LHCN-M2 (cell line): ENCODE data around the gene NUP210L. TPM values are rescaled to one million over a fixed set of nuclear protein-coding genes. Genes with fewer than 3 reads are reported as not detected.
"Not testable (repeated sequence)": the region's sequence is repeated elsewhere in the genome, so short reads cannot be mapped to it uniquely, and the experiment has no call there.

Experiments
- DNase-seq: peaks from one replicate; pipeline ENCODE4 v3.0.0-alpha.2; 2012; ENCODE audit warnings: low read depth
- total RNA-seq: library from RNA; depleted of rRNA; stranded (reverse); fragments of >200 nt; gene quantifications from 2 replicates; pipeline ENCODE4 v1.2.3, GENCODE V29; 2014

The NUP210L gene
- total RNA-seq, 1 experiment from 2014 or later, result not detected

GRCh38 chr1:153991806-153992205 lies 163.1 kb downstream of the NUP210L start:
- DNase-seq, result no peak

GRCh38 chr1:153991151-153991630 lies 163.7 kb downstream of the NUP210L start:
- DNase-seq, result no peak

- peak; percentile 98 for DNase-seq
Observed at GRCh38 chr1:153990468-153991150, 164.3 kb downstream of the NUP210L start, which contains the start of gene RPS27. RPS27 (plus strand) TSS chr1:153990762; CDS start chr1:153990797, 35 bp downstream.

- DNase-seq, result no peak
Observed at GRCh38 chr1:153987621-153988020, 167.3 kb downstream of the NUP210L start.

GRCh38 chr1:153985941-153986761 lies 168.7 kb downstream of the NUP210L start, which contains the start of gene RAB13:
RAB13 (minus strand) TSS chr1:153986339; CDS start chr1:153986236, 103 bp downstream.
- DNase-seq, result peak; percentile 83

GRCh38 chr1:153985341-153985912 lies 169.4 kb downstream of the NUP210L start:
- DNase-seq, result peak; percentile 79

GRCh38 chr1:153984123-153984894 lies 170.6 kb downstream of the NUP210L start:
- no peak for DNase-seq

GRCh38 chr1:153981735-153982134 lies 173.1 kb downstream of the NUP210L start:
- DNase-seq, result not testable (repeated sequence)

GRCh38 chr1:153979091-153979490 lies 175.8 kb downstream of the NUP210L start:
- not testable (repeated sequence) for DNase-seq

GRCh38 chr1:153978274-153978909 lies 176.5 kb downstream of the NUP210L start:
- DNase-seq, result no peak

- DNase-seq, result peak; percentile 78
Observed at GRCh38 chr1:153977250-153978240, 177.3 kb downstream of the NUP210L start, which contains the start of gene JTB. JTB (minus strand) TSS chr1:153977674; CDS start chr1:153977252, 422 bp downstream.

- no peak for DNase-seq
Observed at GRCh38 chr1:153976819-153977249, 178.0 kb downstream of the NUP210L start.

- DNase-seq, result no peak
Observed at GRCh38 chr1:153973525-153973924, 181.3 kb downstream of the NUP210L start.

GRCh38 chr1:153973071-153973470 lies 181.8 kb downstream of the NUP210L start:
- no peak for DNase-seq

GRCh38 chr1:153970346-153970745 lies 184.5 kb downstream of the NUP210L start:
- DNase-seq, result no peak

- DNase-seq, result no peak
Observed at GRCh38 chr1:153968972-153969371, 185.9 kb downstream of the NUP210L start.

GRCh38 chr1:153968408-153968807 lies 186.5 kb downstream of the NUP210L start:
- DNase-seq, result no peak

GRCh38 chr1:153968000-153968363 lies 186.9 kb downstream of the NUP210L start:
- no peak for DNase-seq
